Measurements from ENCODE around the gene PPM1H. TPM values are rescaled to one million over a fixed set of nuclear protein-coding genes. Genes with fewer than 3 reads are reported as not detected.

The PPM1H gene
- total RNA-seq, 2 experiments from 2014 or later: 0.07 TPM; not detected in 1

GRCh38 chr12:62799126-62799736 lies 135.7 kb downstream of the PPM1H start:
- H3K4me1 Mint-ChIP-seq (ENCODE audit: low read depth): no peaks in the 10 kb centered on the region
- H3K9me3 Mint-ChIP-seq: no peaks in the 10 kb centered on the region
- ATAC-seq: peak; percentile 99
- ChIA-PET CTCF (interaction anchor here (0.6 to 7.7 kb wide), 29 partner anchors 8 to 581 kb away, joined by 3 to 128 read pairs (median 4); no protein-coding TSS in a partner anchor), POLR2A (no interaction called here)
- no peaks in the 10 kb centered on the region for H3K36me3 Mint-ChIP-seq (ENCODE audit: low read depth)
- peak; percentile 77 for DNase-seq
- H3K27ac Mint-ChIP-seq: no peak overlapping the region
- peak; percentile 95 for TF ChIP-seq CTCF (IDR thresholded peaks at IDR 0.05)
- H3K4me3 Mint-ChIP-seq: no peak overlapping the region
- intact Hi-C loops (cut with micrococcal nuclease): no loop called here
- peaks cover 3% of the 10 kb centered on the region for H3K27me3 Mint-ChIP-seq

GRCh38 chr12:62794218-62794583 lies 140.7 kb downstream of the PPM1H start:
- ChIA-PET CTCF (interaction anchor here (0.7 to 7.7 kb wide), 62 partner anchors 8 to 368 kb away, joined by 3 to 128 read pairs (median 4); partner anchors contain the start of gene MON2), POLR2A (interaction anchor here (0.7 kb wide), 1 partner anchor 9 kb away, joined by 4 read pairs; no protein-coding TSS in a partner anchor)
- DNase-seq (no peak), ATAC-seq (no peak)
- H3K27me3 Mint-ChIP-seq: peaks cover 7% of the 10 kb centered on the region
- TF ChIP-seq CTCF (IDR thresholded peaks at IDR 0.05): peak; percentile 29
- H3K4me3 Mint-ChIP-seq: no peak overlapping the region
- intact Hi-C loops (cut with micrococcal nuclease): loop anchor here (1.0 to 5.0 kb wide), 3 partner anchors 192 to 356 kb away; no protein-coding TSS in a partner anchor
- no peaks in the 10 kb centered on the region for H3K4me1 Mint-ChIP-seq (ENCODE audit: low read depth)
- H3K27ac Mint-ChIP-seq: no peak overlapping the region
- no peaks in the 10 kb centered on the region for H3K9me3 Mint-ChIP-seq
- H3K36me3 Mint-ChIP-seq (ENCODE audit: low read depth): no peaks in the 10 kb centered on the region

GRCh38 chr12:62793256-62794217 lies 141.4 kb downstream of the PPM1H start:
- ATAC-seq (peak; percentile 78), DNase-seq (peak; percentile 83)
- ChIA-PET POLR2A (interaction anchor here (0.6 kb wide), 1 partner anchor 190 kb away, joined by 3 read pairs; no protein-coding TSS in a partner anchor), CTCF (interaction anchor here (0.7 to 7.7 kb wide), 62 partner anchors 10 to 367 kb away, joined by 3 to 128 read pairs (median 4); partner anchors contain the start of gene MON2)
- Mint-ChIP-seq H3K4me1 (ENCODE audit: low read depth) (no peaks in the 10 kb centered on the region), H3K4me3 (no peak overlapping the region), H3K9me3 (no peaks in the 10 kb centered on the region), H3K36me3 (ENCODE audit: low read depth) (no peaks in the 10 kb centered on the region), H3K27me3 (peaks cover 7% of the 10 kb centered on the region), H3K27ac (no peak overlapping the region)
- intact Hi-C loops (cut with micrococcal nuclease): loop anchor here (1.0 to 5.0 kb wide), 3 partner anchors 191 to 355 kb away; no protein-coding TSS in a partner anchor
- TF ChIP-seq CTCF (IDR thresholded peaks at IDR 0.05): peak; percentile 96

- ChIA-PET CTCF (interaction anchor here (0.7 to 3.0 kb wide), 6 partner anchors 53 to 582 kb away, joined by 3 to 14 read pairs (median 3); no protein-coding TSS in a partner anchor), POLR2A (no interaction called here)
- no peak for ATAC-seq
- Mint-ChIP-seq H3K27ac (no peak overlapping the region), H3K4me3 (no peak overlapping the region), H3K36me3 (ENCODE audit: low read depth) (no peaks in the 10 kb centered on the region), H3K9me3 (no peaks in the 10 kb centered on the region), H3K27me3 (peaks cover 7% of the 10 kb centered on the region), H3K4me1 (ENCODE audit: low read depth) (no peaks in the 10 kb centered on the region)
- no peak for TF ChIP-seq CTCF (IDR thresholded peaks at IDR 0.05)
- no peak for DNase-seq
- intact Hi-C loops (cut with micrococcal nuclease): loop anchor here (5.0 kb wide), 1 partner anchor 190 kb away; no protein-coding TSS in a partner anchor
These were observed 142.6 kb downstream of the PPM1H start for GRCh38 chr12:62792236-62792870.

Data from activated CD8-positive, alpha-beta T cell treated with anti-CD3 and anti-CD28 coated beads for 36 hours (primary cell).